ENCODE measurements around the gene RAB31.
A peak's percentile ranks its signal among the peaks of the same experiment; 100 is the strongest.
"Not testable (repeated sequence)": the region's sequence is repeated elsewhere in the genome, so short reads cannot be mapped to it uniquely, and the experiment has no call there.

The RAB31 gene

GRCh38 chr18:9762526-9762925 is 54.4 kb downstream of the RAB31 start:
- no peak for DNase-seq (ENCODE audit: low spot score)

GRCh38 chr18:9763157-9763556 is 55.1 kb downstream of the RAB31 start:
- no peak for DNase-seq (ENCODE audit: low spot score)

DNA sequence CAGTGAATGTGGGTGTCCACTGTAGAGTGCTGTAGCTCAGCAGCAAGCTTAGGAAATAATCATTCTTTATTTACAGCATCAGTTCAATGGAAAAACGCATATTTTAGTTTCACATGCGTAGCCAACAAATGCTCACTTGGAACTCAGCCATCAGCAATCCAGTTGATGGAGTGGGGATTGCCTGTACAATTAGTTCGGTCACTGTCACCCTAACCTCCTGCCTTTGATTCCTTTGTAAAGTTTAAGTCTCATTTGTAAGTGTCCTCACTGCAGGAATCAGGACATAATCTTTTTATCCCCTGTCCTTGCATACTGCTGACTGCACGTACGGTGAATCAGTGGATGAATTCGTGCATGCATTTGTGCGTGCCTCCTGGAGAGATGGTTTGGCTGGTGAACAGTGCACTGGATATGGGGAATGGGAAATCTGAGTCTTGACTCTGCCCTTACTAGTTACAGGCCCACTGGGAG is 55.9 kb downstream of the RAB31 start:
- no peak for DNase-seq (ENCODE audit: low spot score)

GRCh38 chr18:9765501-9765900 is 57.4 kb downstream of the RAB31 start:
- no peak for DNase-seq (ENCODE audit: low spot score)

DNA sequence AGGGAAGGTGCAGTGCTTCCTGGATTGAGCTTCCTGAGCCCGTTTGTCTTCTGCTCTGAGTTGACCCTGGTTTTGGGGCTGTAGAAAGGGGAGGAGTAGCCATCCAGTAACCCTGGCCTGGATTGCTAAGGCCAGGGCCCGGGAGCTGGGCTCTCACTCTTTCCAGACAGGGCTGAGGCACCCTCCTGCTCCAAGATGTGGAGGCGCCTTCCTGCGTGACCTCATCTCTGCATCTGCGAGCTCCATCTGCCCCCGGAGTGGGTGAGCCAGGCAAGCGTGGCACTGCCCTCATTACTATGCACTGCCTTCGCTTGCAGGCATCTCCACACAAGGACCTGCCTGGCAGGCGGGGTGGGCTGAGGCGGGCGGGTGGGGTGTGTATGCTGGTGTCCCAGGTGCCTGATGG is 58.0 kb downstream of the RAB31 start:
- no peak for DNase-seq (ENCODE audit: low spot score)

- no peak for DNase-seq (ENCODE audit: low spot score)
Observed at GRCh38 chr18:9766740-9767139, 58.6 kb downstream of the RAB31 start.

GRCh38 chr18:9768071-9768691 is 60.1 kb downstream of the RAB31 start:
- DNase-seq (ENCODE audit: low spot score), result not testable (repeated sequence)

GRCh38 chr18:9770111-9770510 is 62.0 kb downstream of the RAB31 start:
- DNase-seq (ENCODE audit: low spot score), result not testable (repeated sequence)

DNA sequence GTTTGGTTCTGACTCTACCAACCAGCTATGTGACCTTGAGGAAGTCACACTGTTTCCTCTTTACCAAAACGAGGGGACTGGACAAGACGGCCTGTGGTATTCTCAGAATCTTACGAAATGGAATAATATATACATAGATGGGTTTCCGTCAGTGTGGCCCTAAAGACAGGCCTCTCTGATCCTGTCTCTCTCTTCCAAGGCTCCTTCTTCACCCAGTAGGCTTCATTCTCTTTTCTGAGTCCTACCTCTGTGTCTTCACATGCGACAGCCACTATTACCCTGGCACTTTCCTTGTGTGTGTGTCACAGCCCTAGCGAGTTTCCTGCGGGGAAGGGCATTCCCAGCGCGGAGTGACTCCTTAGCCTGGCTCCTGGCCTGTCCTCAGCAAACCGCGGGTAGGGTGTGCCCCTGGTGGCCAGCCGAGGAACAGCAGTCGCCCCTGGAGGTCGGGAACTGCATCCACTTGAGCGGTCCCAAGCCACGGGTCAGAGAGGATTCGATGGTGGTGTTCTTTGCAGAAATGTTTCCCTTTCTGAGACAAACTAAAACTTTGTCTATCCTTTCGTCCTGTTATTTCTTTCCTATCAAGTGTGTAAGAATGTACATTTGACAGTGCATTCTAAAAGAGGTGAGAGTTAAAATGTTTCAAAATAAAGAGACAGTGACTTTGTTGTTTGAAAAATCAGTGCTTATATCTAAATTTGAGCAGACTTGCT is 63.3 kb downstream of the RAB31 start:
- DNase-seq (ENCODE audit: low spot score), result peak; percentile 74

- DNase-seq (ENCODE audit: low spot score), result no peak
Observed at GRCh38 chr18:9771977-9772660, 64.0 kb downstream of the RAB31 start.

DNA sequence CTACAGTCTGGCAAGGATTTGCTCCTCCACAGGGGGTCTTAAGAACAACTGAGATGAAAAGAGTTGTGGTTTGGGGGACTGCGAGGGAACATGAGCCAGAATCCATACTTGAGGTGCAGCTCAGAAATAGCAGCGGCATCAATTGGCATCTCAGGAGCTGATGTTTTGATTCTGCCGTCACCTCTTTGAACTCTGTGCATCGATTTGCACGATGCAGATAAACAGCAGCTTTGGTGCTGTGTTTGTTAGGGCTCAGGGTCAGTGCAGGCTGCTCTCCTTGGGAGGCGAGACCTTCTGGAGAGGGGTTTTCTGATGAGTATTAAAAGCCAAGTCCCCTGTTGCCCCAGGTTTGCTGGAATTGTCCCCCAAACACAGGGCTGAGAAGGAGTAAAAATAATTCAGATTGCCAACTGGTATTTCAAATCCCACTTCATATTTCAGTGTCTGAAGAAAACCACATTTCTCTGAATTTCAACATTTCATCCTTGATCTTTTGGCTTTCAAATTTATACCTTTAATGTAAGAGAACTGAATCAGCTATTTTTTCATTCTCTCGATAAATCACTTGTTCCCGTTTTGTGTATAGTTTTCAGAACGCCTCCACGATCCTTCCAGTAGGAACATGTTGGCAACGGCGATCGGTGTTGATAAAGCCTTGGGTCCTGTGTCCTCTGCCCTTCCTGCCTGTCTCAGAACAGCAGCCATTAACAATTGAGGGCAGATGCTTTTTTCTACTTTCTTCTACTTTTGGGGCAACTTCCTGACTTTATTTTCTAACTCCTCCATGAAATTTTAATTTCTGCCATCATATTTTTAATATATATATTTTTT is 65.0 kb downstream of the RAB31 start:
- no peak for DNase-seq (ENCODE audit: low spot score)

DNA sequence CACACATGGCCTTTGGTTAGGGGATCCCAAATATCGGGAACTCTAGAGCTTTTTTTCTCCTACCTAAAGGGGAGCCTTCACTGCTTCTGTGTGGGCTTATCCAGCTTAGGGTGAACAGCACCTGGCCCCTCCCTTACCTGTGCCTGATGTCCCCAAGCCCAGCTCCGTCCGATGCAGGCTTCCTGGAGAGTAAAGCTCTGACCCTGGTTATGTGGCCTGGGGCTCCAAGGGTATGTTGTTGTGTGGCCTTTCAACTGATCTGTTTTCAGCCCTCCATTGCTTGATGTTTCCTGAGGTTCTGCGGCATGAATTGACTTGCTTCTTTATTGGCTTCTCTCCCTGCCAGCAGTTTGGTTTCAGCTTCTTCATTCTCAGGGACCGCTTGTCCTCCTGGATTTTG is 66.0 kb downstream of the RAB31 start:
- DNase-seq (ENCODE audit: low spot score), result no peak

DNA sequence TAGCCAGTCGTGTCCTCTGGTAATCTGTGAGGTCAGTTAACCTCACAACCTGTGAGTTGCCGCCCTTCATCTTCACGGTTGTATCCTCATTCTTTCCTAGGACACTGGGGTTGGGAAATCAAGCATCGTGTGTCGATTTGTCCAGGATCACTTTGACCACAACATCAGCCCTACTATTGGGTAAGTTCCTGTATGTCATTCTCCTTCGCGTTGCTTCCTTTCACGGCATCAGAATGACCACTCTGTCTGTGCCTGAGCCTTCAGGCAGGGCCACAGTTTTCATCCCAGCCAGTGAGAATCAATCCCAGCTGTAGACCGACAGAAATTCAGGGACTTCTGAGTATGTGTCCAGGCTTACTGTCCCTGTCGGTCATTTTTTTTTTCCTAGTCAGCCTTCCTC is 67.1 kb downstream of the RAB31 start:
- DNase-seq (ENCODE audit: low spot score), result no peak

DNA sequence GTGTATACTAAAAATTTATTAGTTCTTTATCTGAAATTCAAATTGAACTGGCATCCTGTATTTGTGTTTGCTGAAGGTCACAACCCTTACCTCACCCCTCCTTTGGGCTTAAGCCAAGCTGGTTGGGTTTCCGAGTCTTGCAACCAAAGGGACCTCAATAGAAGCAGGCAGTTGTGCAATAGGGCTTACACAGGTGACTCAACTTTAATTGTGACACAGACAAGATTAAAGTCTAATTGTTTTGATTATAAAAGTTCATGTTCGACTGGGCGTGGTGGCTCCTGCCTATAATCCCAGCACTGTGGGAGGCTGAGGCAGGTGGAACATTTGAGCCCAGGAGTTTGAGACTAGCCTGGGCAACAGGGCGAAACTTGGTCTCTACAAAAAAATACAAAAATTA is 71.5 kb downstream of the RAB31 start:
- no peak for DNase-seq (ENCODE audit: low spot score)

GRCh38 chr18:9782073-9782857 is 74.2 kb downstream of the RAB31 start:
- peak; percentile 52 for DNase-seq (ENCODE audit: low spot score)

DNA sequence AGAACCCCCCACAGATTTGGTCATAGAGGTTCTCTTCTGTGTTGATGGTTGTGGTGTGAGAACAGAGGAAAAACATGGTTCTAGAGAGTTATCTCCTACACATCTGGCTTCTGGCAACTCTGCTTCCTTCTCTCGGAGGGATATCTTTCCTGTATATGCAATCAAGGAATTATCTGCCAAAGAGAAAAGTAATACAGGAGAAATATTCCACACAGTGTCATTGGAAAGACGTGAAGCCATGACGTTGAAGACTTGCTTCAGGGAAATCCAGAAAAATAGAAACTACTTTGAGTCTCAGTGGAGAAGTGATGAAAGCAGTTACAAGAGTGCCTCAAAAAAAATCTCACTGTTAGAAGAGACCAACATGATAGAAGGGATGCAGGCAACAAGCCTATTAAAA is 78.5 kb downstream of the RAB31 start:
- no peak for DNase-seq (ENCODE audit: low spot score)

GRCh38 chr18:9787036-9787435 is 78.9 kb downstream of the RAB31 start:
- no peak for DNase-seq (ENCODE audit: low spot score)

DNA sequence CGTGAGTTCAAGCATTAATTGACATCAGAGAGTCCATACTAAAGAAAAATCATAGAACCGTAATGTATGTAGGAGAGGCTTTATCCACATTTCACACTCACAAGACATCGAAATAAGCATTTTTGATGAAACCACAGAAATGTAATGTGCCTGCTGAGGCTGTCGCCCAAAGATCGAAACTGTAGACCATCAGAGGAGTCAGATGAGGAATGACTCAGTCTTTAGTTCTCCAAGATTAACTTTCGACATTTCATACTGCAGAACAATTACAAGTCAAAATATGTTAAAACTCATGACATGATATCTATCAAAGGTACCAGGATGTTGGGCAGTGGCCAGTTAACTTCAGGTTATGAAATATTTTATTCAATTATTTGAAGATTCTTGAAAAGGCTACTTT is 79.6 kb downstream of the RAB31 start:
- DNase-seq (ENCODE audit: low spot score), result no peak

- DNase-seq (ENCODE audit: low spot score), result no peak
Observed at GRCh38 chr18:9788140-9788539, 80.0 kb downstream of the RAB31 start.

- no peak for DNase-seq (ENCODE audit: low spot score)
Observed at GRCh38 chr18:9788860-9789259, 80.8 kb downstream of the RAB31 start.

DNA sequence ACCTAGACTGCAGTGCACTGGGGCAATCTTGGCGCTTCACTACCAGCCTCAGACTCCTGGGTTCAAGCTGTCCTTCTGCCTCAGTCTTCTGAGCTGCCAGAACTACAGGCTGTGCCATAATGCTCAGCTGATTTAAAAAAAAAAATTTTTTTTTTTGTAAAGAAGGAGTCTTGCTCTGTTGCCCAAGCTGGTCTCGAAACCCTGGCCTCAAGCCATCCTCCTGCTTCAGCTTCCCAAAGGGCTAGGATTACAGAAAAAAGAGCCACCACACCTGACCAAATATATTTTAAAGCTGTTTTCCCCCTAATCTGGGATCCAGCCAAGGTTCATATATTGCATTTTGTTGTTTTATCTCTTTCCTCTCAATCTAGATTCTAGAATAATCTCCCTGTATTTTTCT is 82.2 kb downstream of the RAB31 start:
- DNase-seq (ENCODE audit: low spot score), result no peak

DNA sequence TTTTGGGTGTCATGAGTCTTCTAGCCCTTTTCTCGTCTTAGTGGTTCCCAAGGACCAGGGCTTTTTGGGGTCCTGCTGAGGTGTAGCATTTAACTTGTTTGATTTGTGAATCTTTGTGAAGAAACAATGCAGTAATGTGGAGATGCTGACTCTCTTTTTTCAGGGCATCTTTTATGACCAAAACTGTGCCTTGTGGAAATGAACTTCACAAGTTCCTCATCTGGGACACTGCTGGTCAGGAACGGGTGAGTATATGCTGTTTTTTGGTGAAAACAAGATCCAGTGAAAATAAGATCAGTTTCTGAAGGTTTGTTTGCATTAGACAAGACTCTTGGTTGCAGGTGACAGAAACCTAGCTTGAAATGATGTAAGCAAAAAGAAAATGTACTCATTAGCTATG is 83.9 kb downstream of the RAB31 start:
- no peak for DNase-seq (ENCODE audit: low spot score)
